GM18526 (cell line): ENCODE data around the gene VPS9D1.

Source experiments
- POLR2A ChIP-seq: IDR thresholded peaks from 3 replicates; pipeline ENCODE4 v1.6.1; 2011; ENCODE audit not compliant: insufficient read length; ENCODE audit errors: extremely low read depth

VPS9D1 gene

DNA sequence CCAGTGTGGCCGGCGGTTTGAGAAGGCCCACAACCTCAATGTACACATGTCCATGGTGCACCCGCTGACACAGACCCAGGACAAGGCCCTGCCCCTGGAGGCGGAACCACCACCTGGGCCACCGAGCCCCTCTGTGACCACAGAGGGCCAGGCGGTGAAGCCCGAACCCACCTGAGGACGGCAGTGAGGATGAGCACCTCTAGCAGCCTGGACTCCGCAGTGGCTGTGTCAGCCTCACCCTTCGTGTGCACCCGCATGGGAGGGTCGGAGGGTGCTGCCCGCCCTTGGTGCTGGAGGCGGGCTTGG is 17.3 kb upstream of the VPS9D1 start:
- peak; percentile 12 for TF ChIP-seq POLR2A

DNA sequence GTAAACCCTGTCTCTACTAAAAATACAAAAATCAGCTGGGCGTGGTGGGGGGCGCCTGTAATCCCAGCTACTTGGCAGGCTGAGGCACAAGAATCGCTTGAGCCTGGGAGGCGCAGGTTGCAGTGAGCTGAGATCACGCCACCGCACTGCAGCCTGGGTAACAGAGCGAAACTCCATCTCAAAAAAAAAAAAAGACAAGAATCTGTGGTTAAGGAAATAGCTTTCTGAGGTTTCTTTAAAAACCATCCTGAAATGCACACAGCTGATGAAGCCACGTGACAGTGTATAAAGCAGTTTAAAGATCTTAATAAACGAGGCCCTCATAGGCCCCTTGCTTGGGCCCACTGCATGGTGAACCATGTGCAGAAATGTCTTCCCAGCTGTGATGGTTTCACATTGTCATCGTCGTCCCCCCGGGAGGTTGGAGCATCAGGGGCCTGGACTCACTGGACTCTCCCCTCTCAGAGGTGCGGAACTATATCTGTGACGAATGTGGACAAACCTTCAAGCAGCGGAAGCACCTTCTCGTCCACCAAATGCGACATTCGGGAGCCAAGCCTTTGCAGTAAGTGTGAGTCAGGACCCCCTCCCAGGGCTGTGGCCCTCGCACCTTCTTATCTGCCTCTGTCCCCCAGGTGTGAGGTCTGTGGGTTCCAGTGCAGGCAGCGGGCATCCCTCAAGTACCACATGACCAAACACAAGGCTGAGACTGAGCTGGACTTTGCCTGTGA is 16.8 kb upstream of the VPS9D1 start:
- peak; percentile 12 for TF ChIP-seq POLR2A

DNA sequence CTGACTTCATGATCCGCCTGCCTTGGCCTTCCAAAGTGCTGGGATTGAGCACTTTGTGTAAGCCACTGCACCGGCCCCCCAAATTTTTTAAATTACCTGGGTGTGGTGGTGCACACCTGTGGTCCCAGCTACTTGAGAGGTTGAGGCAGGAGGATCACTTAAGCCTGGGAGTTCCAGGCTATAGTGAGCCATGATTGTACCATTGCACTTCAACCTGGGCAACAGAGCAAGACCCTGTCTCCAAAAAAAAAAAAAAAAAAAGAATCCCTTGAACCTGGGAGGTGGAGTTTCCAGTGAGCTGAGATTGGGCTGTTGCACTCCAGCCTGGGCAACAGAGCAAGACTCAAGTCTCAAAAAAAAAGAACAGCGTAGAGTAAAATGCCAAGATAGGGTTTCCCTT is 15.9 kb upstream of the VPS9D1 start:
- TF ChIP-seq POLR2A: no peak

DNA sequence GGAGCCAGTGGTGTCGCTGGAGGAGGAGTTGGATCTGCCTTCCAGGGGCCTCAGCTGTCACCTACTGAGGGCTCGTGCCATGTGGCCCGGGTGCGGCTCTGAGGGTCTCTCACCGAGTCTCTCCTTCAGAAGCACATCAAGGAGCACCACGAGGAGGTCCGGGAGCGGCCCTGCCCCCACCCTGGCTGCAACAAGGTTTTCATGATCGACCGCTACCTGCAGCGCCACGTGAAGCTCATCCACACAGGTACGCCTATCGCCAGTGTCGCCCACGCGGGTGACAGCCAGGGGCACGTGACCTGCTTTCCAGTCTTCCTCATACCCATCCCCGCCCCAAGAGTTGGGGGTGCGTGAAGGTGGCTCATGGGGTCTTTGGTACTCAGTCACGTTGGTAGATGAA is 13.1 kb upstream of the VPS9D1 start:
- no peak for TF ChIP-seq POLR2A

DNA sequence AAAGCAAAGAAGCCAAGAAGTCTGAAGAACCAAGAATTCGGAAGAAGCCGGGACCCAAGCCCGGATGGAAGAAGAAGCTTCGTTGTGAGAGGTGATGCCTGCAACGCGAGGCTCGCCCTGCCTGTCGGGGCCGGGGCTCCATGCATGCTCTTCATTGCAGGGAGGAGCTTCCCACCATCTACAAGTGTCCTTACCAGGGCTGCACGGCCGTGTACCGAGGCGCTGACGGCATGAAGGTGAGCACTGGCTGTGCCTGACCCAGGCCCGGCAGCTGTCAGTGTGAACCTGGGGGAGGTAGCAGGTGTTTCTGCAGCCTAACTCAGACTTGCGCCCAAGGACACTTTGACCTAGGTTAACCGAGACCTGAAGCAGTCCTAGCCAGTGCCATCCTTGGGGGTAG is 12.6 kb upstream of the VPS9D1 start:
- no peak for TF ChIP-seq POLR2A

DNA sequence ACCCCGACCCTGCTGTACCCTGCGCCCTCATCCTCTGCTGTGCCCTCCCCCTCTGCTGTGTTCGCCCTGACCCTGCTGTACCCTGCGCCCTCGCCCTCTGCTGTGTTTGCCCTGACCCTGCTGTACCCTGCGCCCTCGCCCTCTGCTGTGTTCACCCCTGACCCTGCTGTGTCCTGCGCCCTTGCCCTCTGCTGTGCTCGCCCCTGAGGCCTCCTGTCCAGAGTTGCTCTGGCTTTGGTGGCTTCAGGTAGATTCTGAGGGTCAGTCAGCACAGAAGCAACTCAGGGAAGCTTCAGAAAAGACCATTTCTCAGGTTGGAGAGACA is 12.2 kb upstream of the VPS9D1 start:
- TF ChIP-seq POLR2A: no peak

DNA sequence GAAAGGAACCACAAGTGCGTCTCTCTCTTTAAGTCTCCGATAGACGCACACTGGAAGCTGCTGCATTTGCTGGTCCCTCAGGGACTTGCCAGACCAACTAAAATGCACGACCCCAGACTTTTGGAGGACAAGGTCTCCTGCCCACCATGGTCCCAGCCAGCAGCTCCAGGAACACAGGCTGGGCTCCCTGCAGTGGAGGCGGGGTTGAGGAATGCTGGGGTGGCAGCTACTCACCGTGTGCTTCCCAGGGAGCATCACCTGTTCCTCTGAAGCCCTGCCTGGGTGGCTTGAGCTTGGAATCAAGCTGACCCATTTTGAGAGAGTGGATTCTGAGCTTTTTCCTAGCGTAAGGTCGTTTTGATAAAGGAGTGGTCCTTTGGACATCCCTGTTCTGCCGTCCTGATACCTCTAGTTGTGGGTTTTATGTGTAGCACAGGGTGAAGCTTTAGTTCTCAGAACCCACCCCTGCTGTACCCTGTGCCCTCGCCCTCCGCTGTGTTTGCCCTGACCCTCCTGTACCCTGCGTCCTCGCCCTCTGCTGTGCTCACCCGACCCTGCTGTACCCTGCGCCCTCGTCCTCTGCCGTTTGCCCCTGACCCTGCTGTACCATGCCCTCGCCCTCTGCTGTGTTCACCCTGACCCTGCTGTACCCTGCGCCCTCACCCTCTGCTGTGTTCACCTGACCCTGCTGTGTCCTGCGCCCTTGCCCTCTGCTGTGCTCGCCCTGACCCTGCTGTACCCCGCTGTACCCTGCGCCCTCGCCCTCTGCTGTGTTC is 11.6 kb upstream of the VPS9D1 start:
- no peak for TF ChIP-seq POLR2A

DNA sequence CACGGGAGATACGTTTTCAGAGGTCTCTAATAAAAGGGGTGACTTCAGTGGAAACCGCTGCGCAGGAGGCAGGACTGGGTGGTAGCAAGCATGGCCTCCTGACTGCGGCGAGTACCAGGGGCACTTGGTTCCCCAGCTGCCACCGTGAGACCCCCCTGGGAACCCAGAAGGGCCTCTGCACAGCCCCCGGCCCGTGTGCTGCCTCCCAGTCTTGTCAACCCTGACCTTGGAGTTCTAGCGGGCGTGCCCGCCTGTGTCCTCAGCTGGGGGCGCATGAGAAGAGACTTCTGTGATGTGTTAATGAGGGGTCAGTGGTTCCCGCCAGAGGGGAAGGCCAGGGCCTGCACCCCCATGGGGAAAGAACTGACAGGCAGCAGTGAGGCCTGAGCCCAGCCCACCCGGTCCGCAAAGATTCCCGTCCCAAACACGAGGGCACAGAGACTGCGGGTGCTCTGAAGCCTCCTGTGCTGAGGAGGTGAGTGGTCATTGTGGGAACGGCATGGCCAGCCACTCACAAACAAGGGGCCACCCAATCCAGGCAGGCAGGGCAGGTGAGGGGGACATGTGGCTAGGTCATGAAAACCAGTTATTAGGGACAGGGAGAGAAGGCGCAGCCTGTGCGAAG is 10.0 kb upstream of the VPS9D1 start:
- no peak for TF ChIP-seq POLR2A

DNA sequence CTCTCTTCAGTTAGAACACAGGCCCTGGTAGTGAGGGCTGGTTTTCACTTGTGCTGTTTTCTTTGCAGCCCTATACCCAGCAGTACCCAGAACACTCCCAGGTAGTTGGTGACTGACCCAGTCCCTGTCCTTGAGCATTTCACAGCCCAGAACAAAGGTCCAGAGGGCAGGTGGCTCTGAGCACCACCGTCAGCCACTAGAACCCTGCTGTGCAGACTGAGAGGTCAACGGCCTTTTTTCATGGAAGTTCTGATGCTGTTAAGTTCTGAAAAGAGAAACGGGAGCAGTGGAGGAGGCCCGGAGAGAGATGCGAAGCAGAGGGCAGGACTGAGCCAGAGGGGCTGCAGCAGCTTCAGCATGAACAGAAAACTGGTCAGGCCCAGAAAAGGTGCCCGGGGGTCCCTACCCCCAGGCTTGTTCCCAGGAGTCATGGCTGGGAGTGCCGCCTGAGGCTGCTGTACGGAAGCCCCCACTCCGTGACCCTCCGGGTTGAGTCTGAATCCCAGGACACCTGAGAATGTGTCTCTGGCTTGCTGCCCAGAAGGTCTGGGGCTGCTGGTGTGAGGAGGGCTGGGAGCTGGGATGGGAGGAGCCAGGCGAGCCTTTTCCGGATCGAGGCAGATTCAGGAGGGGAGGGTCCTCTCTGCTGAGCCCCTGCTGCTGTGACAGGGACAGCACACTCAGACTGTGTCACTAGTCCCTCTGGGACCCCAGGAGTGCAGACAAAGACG is 9.3 kb upstream of the VPS9D1 start:
- no peak for TF ChIP-seq POLR2A

DNA sequence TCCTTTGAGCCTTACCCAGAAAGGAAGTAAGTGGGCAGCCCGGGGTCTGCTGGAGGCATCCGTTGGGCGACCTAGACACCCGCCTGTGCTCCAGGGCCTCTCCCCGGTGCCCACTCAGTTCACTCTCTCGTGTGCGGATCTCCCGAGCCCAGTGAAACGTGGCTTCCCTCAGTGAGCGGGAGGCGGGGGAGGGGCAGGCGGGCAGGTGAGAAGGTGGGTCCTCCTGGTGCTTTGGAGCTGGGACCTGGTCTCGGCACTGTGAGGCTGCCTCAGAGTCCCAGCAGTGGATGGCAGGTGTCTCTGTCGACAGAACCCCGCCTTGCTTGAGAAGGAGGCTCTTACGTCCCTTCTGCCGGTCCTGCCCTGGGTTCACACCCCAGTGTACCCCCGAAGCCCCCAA is 8.6 kb upstream of the VPS9D1 start:
- TF ChIP-seq POLR2A: no peak

DNA sequence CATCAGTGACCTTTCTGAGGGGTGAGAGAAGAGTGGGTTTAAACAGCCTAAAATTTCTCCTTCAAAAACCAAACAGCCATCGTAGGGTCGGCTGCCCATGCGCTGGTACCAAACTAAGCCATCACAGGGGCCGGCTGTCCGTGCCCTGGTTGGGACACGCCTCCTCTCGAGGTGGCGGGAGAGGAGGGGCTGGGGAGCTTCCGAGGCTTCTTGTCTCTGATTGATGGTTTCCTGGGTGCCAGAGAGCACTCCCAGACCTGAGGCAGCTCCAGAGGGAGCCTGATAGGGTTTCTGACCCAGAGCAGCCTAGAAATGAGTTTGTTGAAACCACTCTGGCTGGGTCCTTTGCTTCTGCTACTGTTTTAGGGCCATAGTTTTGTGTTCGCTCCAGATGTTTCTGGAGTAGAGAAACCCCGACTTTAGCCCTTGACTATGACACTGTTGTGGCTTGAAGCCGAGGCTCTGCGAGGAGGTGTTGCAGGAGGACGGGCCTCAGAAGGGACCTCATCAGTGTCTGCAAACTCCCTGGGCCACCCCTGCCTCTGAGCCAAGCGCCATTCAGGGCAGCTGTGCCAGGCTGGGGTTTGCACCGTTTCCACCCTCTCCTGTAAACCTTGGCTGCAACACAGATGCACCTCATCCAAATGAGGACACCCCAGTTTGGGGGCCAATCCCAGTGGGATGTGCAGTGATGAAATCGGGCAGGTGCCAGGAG is 6.9 kb upstream of the VPS9D1 start:
- no peak for TF ChIP-seq POLR2A

DNA sequence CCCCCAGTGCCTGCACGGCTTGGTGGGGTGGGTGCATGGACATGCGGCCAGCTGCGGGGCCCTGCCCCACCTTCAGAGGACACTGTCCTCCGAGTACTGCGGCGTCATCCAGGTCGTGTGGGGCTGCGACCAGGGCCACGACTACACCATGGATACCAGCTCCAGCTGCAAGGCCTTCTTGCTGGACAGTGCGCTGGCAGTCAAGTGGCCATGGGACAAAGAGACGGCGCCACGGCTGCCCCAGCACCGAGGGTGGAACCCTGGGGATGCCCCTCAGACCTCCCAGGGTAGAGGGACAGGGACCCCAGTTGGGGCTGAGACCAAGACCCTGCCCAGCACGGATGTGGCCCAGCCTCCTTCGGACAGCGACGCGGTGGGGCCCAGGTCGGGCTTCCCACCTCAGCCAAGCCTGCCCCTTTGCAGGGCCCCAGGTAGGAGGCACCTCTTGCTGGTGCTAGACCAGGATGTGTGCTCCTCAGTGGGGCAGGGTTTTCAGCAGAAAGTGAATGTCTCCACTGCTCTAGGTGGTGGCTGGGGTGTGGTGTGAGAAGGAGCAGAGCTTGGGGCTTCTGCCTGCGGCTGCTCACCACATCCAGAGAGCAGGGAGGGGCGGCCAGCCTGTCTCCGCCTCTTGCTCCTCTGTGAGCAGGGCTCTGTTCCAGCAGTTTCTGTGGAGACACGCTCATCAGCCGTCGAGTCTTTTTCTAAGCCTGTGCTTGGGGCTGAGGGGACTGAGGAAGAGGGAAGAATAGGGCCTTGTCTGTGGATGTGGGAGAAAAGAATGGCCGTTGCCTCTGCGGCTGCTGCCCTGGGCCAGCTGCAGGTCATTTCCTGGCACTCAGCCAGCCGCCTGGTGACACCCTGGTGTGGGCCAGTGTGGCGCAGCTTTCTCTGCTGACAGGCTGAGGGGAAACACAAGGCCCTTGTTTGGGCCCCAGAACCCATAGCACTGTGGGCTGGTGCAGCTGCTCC is 2.9 kb upstream of the VPS9D1 start:
- TF ChIP-seq POLR2A: no peak

DNA sequence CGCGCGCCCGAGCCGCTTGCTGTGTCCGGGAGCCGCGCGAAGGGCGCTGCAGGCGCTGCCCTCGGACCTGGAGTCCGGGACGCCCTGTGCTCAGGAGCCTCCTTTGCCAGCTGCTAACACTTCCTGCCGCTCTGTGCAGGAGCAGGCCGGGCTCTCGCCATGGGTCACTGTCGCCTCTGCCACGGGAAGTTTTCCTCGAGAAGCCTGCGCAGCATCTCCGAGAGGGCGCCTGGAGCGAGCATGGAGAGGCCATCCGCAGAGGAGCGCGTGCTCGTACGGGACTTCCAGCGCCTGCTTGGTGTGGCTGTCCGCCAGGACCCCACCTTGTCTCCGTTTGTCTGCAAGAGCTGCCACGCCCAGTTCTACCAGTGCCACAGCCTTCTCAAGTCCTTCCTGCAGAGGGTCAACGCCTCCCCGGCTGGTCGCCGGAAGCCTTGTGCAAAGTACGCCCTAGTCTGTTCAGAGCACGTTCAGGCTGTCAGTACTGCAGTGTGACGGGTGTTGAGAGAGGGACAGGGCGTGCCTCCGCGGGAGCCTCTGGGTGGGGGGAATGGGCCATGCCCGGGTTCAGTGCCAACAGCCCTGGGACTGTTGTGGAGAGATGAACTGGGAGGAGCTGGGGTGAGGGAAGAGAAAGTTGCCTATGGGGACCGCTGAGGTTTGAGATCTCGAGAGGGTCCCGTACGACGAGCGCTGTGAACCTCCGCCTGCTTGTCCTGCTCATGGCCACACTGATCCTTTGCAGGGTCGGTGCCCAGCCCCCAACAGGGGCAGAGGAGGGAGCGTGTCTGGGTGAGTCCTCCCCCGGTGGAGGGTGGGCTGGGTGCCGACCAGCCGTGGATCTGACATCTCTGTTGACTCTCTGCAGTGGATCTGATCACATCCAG is 1.9 kb upstream of the VPS9D1 start:
- TF ChIP-seq POLR2A: no peak
